C4-2B (cell line): Measurements from ENCODE around the gene ANP32A.
"Not testable (repeated sequence)": the region's sequence is repeated elsewhere in the genome, so short reads cannot be mapped to it uniquely, and the experiment has no call there.

Experiments used
- H3K27ac ChIP-seq: fragments of 450-650 bp; 2 replicates; pipeline ENCODE4 v1.5.1; 2017
- CTCF ChIP-seq: fragments of 450-650 bp; conservative IDR thresholded peaks from 2 replicates; pipeline ENCODE4 v1.5.1; 2017; ENCODE audit warnings: mild to moderate bottlenecking
- ZFX ChIP-seq: fragments of 450-650 bp; IDR thresholded peaks from 2 replicates; pipeline ENCODE4 v1.6.1; 2017

ANP32A gene

GRCh38 chr15:68820295-68821189, at the start of gene ANP32A:
TSS of gene ANP32A (minus strand) at chr15:68820895. CDS start at chr15:68820751, 144 bp downstream.
- peak within 1 kb of the TSS; percentile 97 for H3K27ac ChIP-seq

GRCh38 chr15:68868296-68868695, 47.6 kb upstream of the ANP32A start:
- H3K27ac ChIP-seq = no peak overlapping the region
- TF ChIP-seq CTCF = no peak

More at GRCh38 chr15:68820295-68821189, at the start of gene ANP32A:
- TF ChIP-seq CTCF (no peak), ZFX (no peak)

GRCh38 chr15:68862415-68862814, 41.7 kb upstream of the ANP32A start:
- H3K27ac ChIP-seq = no peak overlapping the region
- TF ChIP-seq CTCF (no peak), ZFX (no peak)

GRCh38 chr15:68858666-68859065, 38.0 kb upstream of the ANP32A start:
- not testable (repeated sequence) for H3K27ac ChIP-seq

GRCh38 chr15:68857443-68857842, 36.7 kb upstream of the ANP32A start:
- not testable (repeated sequence) for H3K27ac ChIP-seq

GRCh38 chr15:68852461-68852860, 31.8 kb upstream of the ANP32A start:
- H3K27ac ChIP-seq = no peak overlapping the region
- TF ChIP-seq ZFX (no peak), CTCF (no peak)

- H3K27ac ChIP-seq = no peak overlapping the region
- no peak for TF ChIP-seq ZFX
- TF ChIP-seq CTCF = no peak
Observed at GRCh38 chr15:68851971-68852370, 31.3 kb upstream of the ANP32A start.

- TF ChIP-seq ZFX (no peak), CTCF (no peak)
- H3K27ac ChIP-seq = no peak overlapping the region
Observed at GRCh38 chr15:68849497-68849896, 28.8 kb upstream of the ANP32A start.
